Pulmonary artery endothelial cell (primary cell): Measurements from ENCODE around the gene C1QTNF3. TPM values are rescaled to one million over a fixed set of nuclear protein-coding genes. Genes with fewer than 3 reads are reported as not detected.
"Not testable (repeated sequence)": the region's sequence is repeated elsewhere in the genome, so short reads cannot be mapped to it uniquely, and the experiment has no call there.

Experiments
- DNase-seq: peaks from one replicate; pipeline ENCODE4 v3.0.0-alpha.2; 2011; ENCODE audit warnings: low read depth, low spot score
- total RNA-seq: library from RNA; depleted of rRNA; stranded (reverse); fragments of >200 nt; gene quantifications from 2 replicates; pipeline ENCODE4 v1.2.3, GENCODE V29; 2014

C1QTNF3 gene
- 0.59 and 0.67 TPM in 2 replicates for total RNA-seq

GRCh38 chr5:34043099-34043876 lies at the start of gene C1QTNF3:
Gene C1QTNF3 (minus strand): TSS chr5:34043213. CDS start chr5:34043125, 88 bp downstream.
- DNase-seq: no peak

GRCh38 chr5:34091039-34091438 lies 48.0 kb upstream of the C1QTNF3 start:
- not testable (repeated sequence) for DNase-seq

GRCh38 chr5:34089802-34090201 lies 46.8 kb upstream of the C1QTNF3 start:
- DNase-seq: not testable (repeated sequence)

GRCh38 chr5:34087728-34088127 lies 44.7 kb upstream of the C1QTNF3 start:
- DNase-seq: not testable (repeated sequence)

- not testable (repeated sequence) for DNase-seq
Observed at GRCh38 chr5:34083898-34084297, 40.9 kb upstream of the C1QTNF3 start.

GRCh38 chr5:34079505-34079904 lies 36.5 kb upstream of the C1QTNF3 start:
- DNase-seq: not testable (repeated sequence)

- DNase-seq: not testable (repeated sequence)
Observed at GRCh38 chr5:34077636-34078035, 34.6 kb upstream of the C1QTNF3 start.

- DNase-seq: not testable (repeated sequence)
Observed at GRCh38 chr5:34076719-34077364, 33.8 kb upstream of the C1QTNF3 start.

- not testable (repeated sequence) for DNase-seq
Observed at GRCh38 chr5:34074472-34074871, 31.5 kb upstream of the C1QTNF3 start.

GRCh38 chr5:34074071-34074470 lies 31.1 kb upstream of the C1QTNF3 start:
- DNase-seq: not testable (repeated sequence)

- DNase-seq: not testable (repeated sequence)
Observed at GRCh38 chr5:34070626-34071025, 27.6 kb upstream of the C1QTNF3 start.

GRCh38 chr5:34064656-34065055 lies 21.6 kb upstream of the C1QTNF3 start:
- DNase-seq: no peak

GRCh38 chr5:34062419-34062818 lies 19.4 kb upstream of the C1QTNF3 start:
- no peak for DNase-seq

- no peak for DNase-seq
Observed at GRCh38 chr5:34061993-34062392, 19.0 kb upstream of the C1QTNF3 start.

- no peak for DNase-seq
Observed at GRCh38 chr5:34059977-34060376, 17.0 kb upstream of the C1QTNF3 start.

- no peak for DNase-seq
Observed at GRCh38 chr5:34058532-34058931, 15.5 kb upstream of the C1QTNF3 start.

- no peak for DNase-seq
Observed at GRCh38 chr5:34057569-34057968, 14.6 kb upstream of the C1QTNF3 start.

- DNase-seq: no peak
Observed at GRCh38 chr5:34057118-34057517, 14.1 kb upstream of the C1QTNF3 start.

- no peak for DNase-seq
Observed at GRCh38 chr5:34055667-34056066, 12.7 kb upstream of the C1QTNF3 start.

- no peak for DNase-seq
Observed at GRCh38 chr5:34054400-34054729, 11.4 kb upstream of the C1QTNF3 start.

- no peak for DNase-seq
Observed at GRCh38 chr5:34053571-34054399, 10.8 kb upstream of the C1QTNF3 start.

GRCh38 chr5:34053133-34053532 lies 10.1 kb upstream of the C1QTNF3 start:
- DNase-seq: no peak
